ENCODE measurements around the gene SLC25A27.

GRCh38 chr6:46645265-46645664 is 7.5 kb upstream of the SLC25A27 start:
- TF ChIP-seq CTCF (IDR thresholded peaks at IDR 0.05; ENCODE audit: low read depth, low read length) (no peak), EZH2phosphoT487 (IDR thresholded peaks at IDR 0.05; ENCODE audit: low read depth) (no peak)
